Panc1 (cell line): ENCODE results near the gene CFAP157. TPM values are rescaled to one million over a fixed set of nuclear protein-coding genes. Genes with fewer than 3 reads are reported as not detected.

ENCODE experiments used
- ATAC-seq: fragments of 200-7000 bp; cut with Tn5 transposase; 2 replicates; pipeline ENCODE4 v1.9.1; 2020; ENCODE audit warnings: mild to moderate bottlenecking, moderate library complexity
- BruUV-seq: library from RNA; stranded (reverse); fragments of 400-500 nt; replicated peaks from 2 replicates; lab custom pipeline; 2021; lab: Mats Ljungman, UMichigan
- CTCF ChIA-PET: fragments of 300-600 bp; sonication (Branson Sonifier 250); formaldehyde crosslinking; loops from one replicate; lab custom pipeline; 2022; ENCODE audit warnings: antibody characterized with exemption; lab: Charles Lee
- POLR2A ChIA-PET: fragments of 300-600 bp; sonication (Branson Sonifier 250); formaldehyde crosslinking; loops from one replicate; lab custom pipeline; 2022; ENCODE audit warnings: antibody characterized with exemption; lab: Charles Lee
- DNase-seq: peaks from one replicate; pipeline ENCODE4 v3.0.0-alpha.2; 2010; ENCODE audit warnings: low read depth, low spot score
- H3K27ac ChIP-seq: 2 replicates; pipeline ENCODE4 v1.5.1; 2011; ENCODE audit warnings: mild to moderate bottlenecking, low read length, inconsistent platforms
- H3K27me3 ChIP-seq: fragments of 200-500 bp; sonication (Bioruptor generic); 2 replicates; pipeline ENCODE4 v1.6.0; 2014; ENCODE audit warnings: low read length, inconsistent platforms; ENCODE audit not compliant: control insufficient read depth, insufficient read depth
- H3K36me3 ChIP-seq: fragments of 200-500 bp; sonication (Bioruptor generic); 2 replicates; pipeline ENCODE4 v1.5.1; 2014; ENCODE audit warnings: inconsistent platforms, mild to moderate bottlenecking, low read length, moderate library complexity; ENCODE audit not compliant: control insufficient read depth, insufficient read depth
- H3K4me1 ChIP-seq: 2 replicates; pipeline ENCODE4 v1.5.1; 2011; ENCODE audit warnings: inconsistent platforms, mild to moderate bottlenecking, low read length, moderate library complexity; ENCODE audit not compliant: control insufficient read depth, insufficient read depth
- H3K4me3 ChIP-seq, 2 experiments: 2 replicates each; pipeline ENCODE4 v1.5.1; 2011 to 2012; ENCODE audit warnings: low read depth in 2 of 2, low read length in 2 of 2, mild to moderate bottlenecking in 2 of 2, inconsistent platforms in 1 of 2, moderate library complexity in 1 of 2
- H3K9me3 ChIP-seq: fragments of 200-500 bp; sonication (Bioruptor generic); 2 replicates; pipeline ENCODE4 v1.5.1; 2014; ENCODE audit warnings: low read depth, mild to moderate bottlenecking, inconsistent platforms, low read length, moderate library complexity; ENCODE audit not compliant: control insufficient read depth, insufficient read depth
- CTCF ChIP-seq: fragments of 450-650 bp; IDR thresholded peaks from 2 replicates; pipeline ENCODE4 v1.5.1; 2017; ENCODE audit warnings: mild to moderate bottlenecking
- POLR2AphosphoS5 ChIP-seq: IDR thresholded peaks from 2 replicates; pipeline ENCODE4 v1.6.1; 2012; ENCODE audit warnings: mild to moderate bottlenecking, low read depth, low read length, moderate library complexity
- SIN3A ChIP-seq: IDR thresholded peaks from 2 replicates; pipeline ENCODE4 v1.6.1; 2012; ENCODE audit warnings: low read depth, mild to moderate bottlenecking, low read length, moderate library complexity, borderline replicate concordance; ENCODE audit not compliant: insufficient read depth
- TCF7L2 ChIP-seq: IDR thresholded peaks from 2 replicates; pipeline ENCODE4 v1.6.1; 2011; ENCODE audit warnings: mild to moderate bottlenecking, low read depth, low read length, inconsistent platforms
- in situ Hi-C: cut with HindIII; loops from 2 replicates; pipeline ENCODE4 v1.10.0; 2016; ENCODE audit warnings: low sequenced_read_pairs, low pct_unique_long_range_greater_than_20kb
- intact Hi-C: fragments of 100-400 bp; cut with micrococcal nuclease; formaldehyde crosslinking; loops from one replicate; pipeline ENCODE4 v1.10.0; 2022; ENCODE audit not compliant: unreplicated experiment
- total RNA-seq: library from RNA; stranded (reverse); gene quantifications from one replicate; pipeline ENCODE4 v1.2.1, GENCODE V29; 2021; ENCODE audit not compliant: unreplicated experiment
- TF ChIP-seq, protein P1 (sequence below), 2 experiments: IDR thresholded peaks; 2 replicates each; pipeline ENCODE4 v1.6.1; 2011 to 2012; ENCODE audit warnings: low read depth in 2 of 2, control low read depth in 1 of 2, low read length in 1 of 2, mild to moderate bottlenecking in 1 of 2, moderate library complexity in 1 of 2; ENCODE audit not compliant: insufficient read depth in 1 of 2

CFAP157 gene
- total RNA-seq, 1 experiment from 2014 or later = not detected

GRCh38 chr9:127711226-127711701 is 4.5 kb downstream of the CFAP157 start:
- BruUV-seq = no TSS peak
- Histone ChIP-seq H3K36me3 (peaks cover 3% of the 10 kb centered on the region; the same call in 1 of the 2 replicates), H3K27ac (no peak overlapping the region), H3K4me1 (peaks cover 11% of the 10 kb centered on the region), H3K9me3 (no peaks in the 10 kb centered on the region), H3K27me3 (no peaks in the 10 kb centered on the region), H3K4me3 (no peak overlapping the region)
- TF ChIP-seq CTCF = no peak
- no peak for TF ChIP-seq SIN3A
- TF ChIP-seq, protein P1, sequence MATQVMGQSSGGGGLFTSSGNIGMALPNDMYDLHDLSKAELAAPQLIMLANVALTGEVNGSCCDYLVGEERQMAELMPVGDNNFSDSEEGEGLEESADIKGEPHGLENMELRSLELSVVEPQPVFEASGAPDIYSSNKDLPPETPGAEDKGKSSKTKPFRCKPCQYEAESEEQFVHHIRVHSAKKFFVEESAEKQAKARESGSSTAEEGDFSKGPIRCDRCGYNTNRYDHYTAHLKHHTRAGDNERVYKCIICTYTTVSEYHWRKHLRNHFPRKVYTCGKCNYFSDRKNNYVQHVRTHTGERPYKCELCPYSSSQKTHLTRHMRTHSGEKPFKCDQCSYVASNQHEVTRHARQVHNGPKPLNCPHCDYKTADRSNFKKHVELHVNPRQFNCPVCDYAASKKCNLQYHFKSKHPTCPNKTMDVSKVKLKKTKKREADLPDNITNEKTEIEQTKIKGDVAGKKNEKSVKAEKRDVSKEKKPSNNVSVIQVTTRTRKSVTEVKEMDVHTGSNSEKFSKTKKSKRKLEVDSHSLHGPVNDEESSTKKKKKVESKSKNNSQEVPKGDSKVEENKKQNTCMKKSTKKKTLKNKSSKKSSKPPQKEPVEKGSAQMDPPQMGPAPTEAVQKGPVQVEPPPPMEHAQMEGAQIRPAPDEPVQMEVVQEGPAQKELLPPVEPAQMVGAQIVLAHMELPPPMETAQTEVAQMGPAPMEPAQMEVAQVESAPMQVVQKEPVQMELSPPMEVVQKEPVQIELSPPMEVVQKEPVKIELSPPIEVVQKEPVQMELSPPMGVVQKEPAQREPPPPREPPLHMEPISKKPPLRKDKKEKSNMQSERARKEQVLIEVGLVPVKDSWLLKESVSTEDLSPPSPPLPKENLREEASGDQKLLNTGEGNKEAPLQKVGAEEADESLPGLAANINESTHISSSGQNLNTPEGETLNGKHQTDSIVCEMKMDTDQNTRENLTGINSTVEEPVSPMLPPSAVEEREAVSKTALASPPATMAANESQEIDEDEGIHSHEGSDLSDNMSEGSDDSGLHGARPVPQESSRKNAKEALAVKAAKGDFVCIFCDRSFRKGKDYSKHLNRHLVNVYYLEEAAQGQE (IDR thresholded peaks at IDR 0.05; ENCODE audit: insufficient read depth in 1 of 2, low read depth in 2 of 2, low read length in 1 of 2) = no peak
- TF ChIP-seq POLR2AphosphoS5 = no peak
- TF ChIP-seq TCF7L2 = no peak
- CTCF ChIA-PET = no interaction called here
- ATAC-seq = no peak
- intact Hi-C loops = no loop called here
- DNase-seq = no peak
- POLR2A ChIA-PET = no interaction called here
- in situ Hi-C loops = no loop called here

- Histone ChIP-seq H3K4me1 (peaks cover 11% of the 10 kb centered on the region), H3K27ac (no peak overlapping the region), H3K4me3 (no peak overlapping the region), H3K27me3 (no peaks in the 10 kb centered on the region), H3K36me3 (peaks cover 3% of the 10 kb centered on the region; the same call in 1 of the 2 replicates), H3K9me3 (no peaks in the 10 kb centered on the region)
- no peak for ATAC-seq
- TF ChIP-seq TCF7L2 (no peak), SIN3A (no peak), POLR2AphosphoS5 (no peak), CTCF (no peak)
- TF ChIP-seq, protein P1 (IDR thresholded peaks at IDR 0.05; ENCODE audit: insufficient read depth in 1 of 2, low read depth in 2 of 2, low read length in 1 of 2) = no peak
- ChIA-PET POLR2A (interaction anchor here (1.0 kb wide), 1 partner anchor 12 kb away, joined by 3 read pairs; no protein-coding TSS in a partner anchor), CTCF (no interaction called here)
- no TSS peak for BruUV-seq
- intact Hi-C loops (no loop called here), in situ Hi-C loops (no loop called here)
- DNase-seq = no peak
Measured at GRCh38 chr9:127711831-127712274, 5.1 kb downstream of the CFAP157 start.
